ENCODE data around the gene ZNF70. TPM values are rescaled to one million over a fixed set of nuclear protein-coding genes. Genes with fewer than 3 reads are reported as not detected.

Gene ZNF70
- total and polyA plus RNA-seq, 2 of the 13 experiments (the other 11 are each of a cell fraction or from before 2014, with no cell fraction given), result 0.62 to 3.6 TPM

- TF ChIP-seq ZHX1 (CRISPR knock-in tag; IDR thresholded peaks at IDR 0.05; ENCODE audit: low read depth), result no peak
- no peak for TF ChIP-seq DBP (CRISPR knock-in tag; IDR thresholded peaks at IDR 0.05; ENCODE audit: not compliant biosample characterization)
- no peak for TF ChIP-seq TOPORS (CRISPR knock-in tag; IDR thresholded peaks at IDR 0.05)
- TF ChIP-seq AKNA (CRISPR knock-in tag; IDR thresholded peaks at IDR 0.05; ENCODE audit: borderline replicate concordance), result no peak
- TF ChIP-seq ZNF782 (CRISPR knock-in tag; IDR thresholded peaks at IDR 0.05; ENCODE audit: borderline replicate concordance), result no peak
- no peak for TF ChIP-seq RBM39 (IDR thresholded peaks at IDR 0.05; ENCODE audit: low read depth, low read length, poor library complexity, severe bottlenecking)
Measured at GRCh38 chr22:23720855-23721254, 30.1 kb downstream of the ZNF70 start (continued).
